Fibroblast of the aortic adventitia (primary cell): ENCODE results near the gene SCFD1. TPM values are rescaled to one million over a fixed set of nuclear protein-coding genes. Genes with fewer than 3 reads are reported as not detected.

Experiments
- DNase-seq: peaks from one replicate; pipeline ENCODE4 v3.0.0-alpha.2; 2010; ENCODE audit warnings: low read depth
- H3K4me3 ChIP-seq: 2 replicates; pipeline ENCODE4 v1.5.1; 2011; ENCODE audit warnings: low read depth, mild to moderate bottlenecking, control low read depth, low read length, moderate library complexity
- CTCF ChIP-seq: IDR thresholded peaks from 2 replicates; pipeline ENCODE4 v1.5.1; 2011; ENCODE audit warnings: mild to moderate bottlenecking, low read length, control low read depth, inconsistent platforms; ENCODE audit not compliant: insufficient read depth
- total RNA-seq: library from RNA; depleted of rRNA; stranded (reverse); fragments of >200 nt; gene quantifications from 2 replicates; pipeline ENCODE4 v1.2.3, GENCODE V29; 2012; ENCODE audit warnings: low replicate concordance

Gene SCFD1
- total RNA-seq, 1 donor, result 125 TPM

GRCh38 chr14:30753452-30753851 lies 131.3 kb downstream of the SCFD1 start:
- no peak for TF ChIP-seq CTCF
- no peak for DNase-seq
- H3K4me3 ChIP-seq, result no peak overlapping the region

- H3K4me3 ChIP-seq, result no peak overlapping the region
- TF ChIP-seq CTCF, result no peak
- no peak for DNase-seq
Measured at GRCh38 chr14:30754778-30755177, 132.7 kb downstream of the SCFD1 start.

GRCh38 chr14:30756594-30756993 lies 134.5 kb downstream of the SCFD1 start:
- TF ChIP-seq CTCF, result no peak
- no peak for DNase-seq
- H3K4me3 ChIP-seq, result no peak overlapping the region

GRCh38 chr14:30757082-30757481 lies 135.0 kb downstream of the SCFD1 start:
- no peak for DNase-seq
- H3K4me3 ChIP-seq, result no peak overlapping the region
- no peak for TF ChIP-seq CTCF

GRCh38 chr14:30759172-30760125 lies 137.3 kb downstream of the SCFD1 start:
- no peak for TF ChIP-seq CTCF
- H3K4me3 ChIP-seq, result no peak overlapping the region
- DNase-seq, result no peak

GRCh38 chr14:30763891-30764290 lies 141.8 kb downstream of the SCFD1 start:
- H3K4me3 ChIP-seq, result no peak overlapping the region
- no peak for TF ChIP-seq CTCF
- no peak for DNase-seq

GRCh38 chr14:30767624-30768023 lies 145.5 kb downstream of the SCFD1 start:
- no peak for TF ChIP-seq CTCF
- no peak overlapping the region for H3K4me3 ChIP-seq
- no peak for DNase-seq
